GM21423 (cell line): ENCODE data around the gene CHRNA7.

ENCODE experiments used
- ATAC-seq: cut with Tn5 transposase; IDR thresholded peaks from one replicate; pipeline ENCODE4 v1.9.1; 2021; ENCODE audit warnings: mild to moderate bottlenecking, moderate library complexity; ENCODE audit not compliant: unreplicated experiment

Gene CHRNA7

GRCh38 chr15:32067115-32067514 is 36.8 kb downstream of the CHRNA7 start:
- ATAC-seq = no peak

- ATAC-seq = no peak
These were observed 59.6 kb downstream of the CHRNA7 start for GRCh38 chr15:32089851-32090359.

DNA sequence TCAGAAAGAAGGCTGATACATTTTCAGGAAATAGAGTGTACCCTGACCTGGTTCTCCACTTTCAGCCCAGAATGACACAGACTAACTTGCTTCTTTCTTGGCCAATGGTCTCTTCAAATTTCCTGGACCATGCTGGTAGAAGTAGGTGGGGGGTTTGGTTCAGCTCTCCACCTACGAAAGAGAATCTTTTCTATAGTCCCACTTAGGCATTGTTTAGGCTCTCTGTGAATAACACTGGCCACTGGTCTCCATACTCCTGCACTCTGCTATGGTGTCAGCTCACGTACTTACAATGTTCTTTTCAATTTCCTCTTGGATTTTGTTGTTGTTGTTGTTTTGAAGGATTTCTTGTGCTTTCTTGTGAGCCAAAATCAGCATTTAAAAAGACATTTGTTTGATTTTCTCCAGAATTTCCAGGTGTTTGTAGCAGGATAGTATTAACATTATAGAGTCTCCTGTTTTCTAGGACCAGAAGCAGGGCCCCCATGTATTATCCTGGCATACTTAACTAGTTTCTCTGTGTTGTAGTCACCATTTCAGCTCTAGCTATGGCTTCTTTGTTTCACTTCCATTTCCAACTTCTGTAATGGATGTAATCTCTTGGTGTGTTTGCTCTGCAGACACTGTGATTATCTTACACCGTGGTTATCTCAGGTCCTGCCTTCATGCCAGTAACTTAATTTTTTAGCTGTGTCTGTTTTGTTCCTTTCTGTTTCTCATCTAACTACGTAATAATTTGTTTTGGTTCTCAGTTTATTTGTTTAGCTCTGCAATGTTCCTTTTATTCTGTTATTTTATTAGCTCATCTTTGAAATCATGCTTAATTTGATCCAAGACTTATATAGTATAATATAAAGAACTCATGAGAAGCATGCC is 61.4 kb downstream of the CHRNA7 start:
- ATAC-seq = no peak

GRCh38 chr15:32096213-32096612 is 65.9 kb downstream of the CHRNA7 start:
- ATAC-seq = no peak

DNA sequence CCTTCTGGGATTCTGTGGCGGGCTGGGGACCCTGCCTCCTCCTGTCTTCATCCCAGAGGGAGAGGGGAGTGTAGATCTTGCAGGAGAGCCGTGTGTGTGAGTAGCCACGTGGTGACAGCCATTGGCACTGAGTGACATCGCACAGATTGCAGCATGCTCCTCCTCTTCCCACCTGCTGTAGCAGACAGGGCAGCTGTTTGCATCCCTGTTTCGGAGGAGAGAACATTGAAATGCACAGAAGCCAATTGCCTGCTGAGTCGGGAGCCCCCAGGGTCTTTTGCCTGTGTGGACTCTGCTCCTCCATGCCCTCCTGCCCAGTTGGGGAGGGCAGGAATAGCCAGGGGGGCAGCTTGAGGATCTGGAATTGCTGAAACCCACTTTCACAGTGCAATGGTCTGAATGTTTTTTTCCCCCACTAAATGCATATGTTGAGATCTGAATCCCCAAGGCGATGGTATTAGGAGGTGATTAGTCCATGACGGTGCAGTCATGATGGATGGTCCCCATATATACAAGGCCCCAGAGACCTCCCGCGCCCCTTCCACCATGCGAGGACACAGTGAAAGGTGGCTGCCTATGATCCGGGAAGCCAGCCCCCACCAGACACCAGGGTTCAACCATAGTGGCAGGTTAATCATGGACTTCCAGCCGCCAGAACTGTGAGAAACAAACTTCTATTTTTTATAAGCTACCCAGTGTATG is 66.8 kb downstream of the CHRNA7 start:
- no peak for ATAC-seq

GRCh38 chr15:32098033-32098432 is 67.7 kb downstream of the CHRNA7 start:
- no peak for ATAC-seq

GRCh38 chr15:32099097-32099785 is 68.9 kb downstream of the CHRNA7 start:
- no peak for ATAC-seq

- ATAC-seq = no peak
These were observed 69.8 kb downstream of the CHRNA7 start for GRCh38 chr15:32099956-32100684.

DNA sequence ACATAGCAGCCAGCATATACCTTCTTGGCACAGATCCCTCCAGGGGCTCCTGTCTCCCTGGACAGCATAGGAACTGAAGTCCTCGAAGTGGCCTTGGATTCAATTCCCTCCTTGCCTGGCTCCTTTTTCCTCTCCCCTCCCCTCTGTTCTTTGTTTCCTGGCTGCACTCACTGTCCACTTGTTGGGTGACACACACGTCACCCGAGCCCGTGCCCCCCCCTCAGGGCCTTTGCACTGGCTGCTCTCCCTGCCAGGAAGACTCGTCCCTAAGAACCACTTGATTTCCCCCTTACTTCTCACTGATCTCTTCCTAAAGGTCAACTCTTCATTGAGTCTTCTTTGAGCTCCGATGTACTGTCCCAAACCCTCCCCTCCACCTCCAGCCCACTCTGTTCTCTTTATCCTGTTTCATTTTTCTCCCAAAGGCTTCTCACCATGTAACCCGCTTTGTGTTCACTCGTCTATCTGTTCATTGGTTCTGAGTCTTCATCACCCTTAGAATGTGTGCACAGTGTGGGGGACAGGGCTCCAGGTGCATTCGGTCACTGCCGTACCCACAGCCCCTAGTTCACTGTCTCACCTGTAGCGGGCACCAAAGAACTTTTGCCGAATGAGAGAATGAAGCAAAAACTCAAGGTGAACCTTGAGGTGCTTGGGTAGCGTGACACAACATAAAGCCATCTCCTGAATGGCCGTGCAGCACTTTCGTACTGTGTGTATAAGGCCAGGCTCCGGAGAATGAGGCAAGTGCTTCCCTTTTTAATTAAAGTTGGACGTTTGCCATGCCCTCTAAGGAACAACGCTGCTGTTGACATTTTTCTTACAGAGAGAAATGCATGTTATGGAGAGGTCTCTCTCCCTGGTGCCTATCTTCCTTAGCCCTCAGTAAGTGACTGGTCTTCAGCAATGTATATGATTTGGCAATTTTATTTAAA is 74.0 kb downstream of the CHRNA7 start:
- ATAC-seq = no peak

GRCh38 chr15:32105258-32106241 is 75.2 kb downstream of the CHRNA7 start:
- ATAC-seq = no peak

GRCh38 chr15:32106401-32107381 is 76.4 kb downstream of the CHRNA7 start:
- no peak for ATAC-seq

GRCh38 chr15:32107477-32108080 is 77.3 kb downstream of the CHRNA7 start:
- ATAC-seq = no peak

- no peak for ATAC-seq
These were observed 78.3 kb downstream of the CHRNA7 start for GRCh38 chr15:32108661-32109060.

GRCh38 chr15:32112101-32112500 is 81.8 kb downstream of the CHRNA7 start:
- no peak for ATAC-seq

DNA sequence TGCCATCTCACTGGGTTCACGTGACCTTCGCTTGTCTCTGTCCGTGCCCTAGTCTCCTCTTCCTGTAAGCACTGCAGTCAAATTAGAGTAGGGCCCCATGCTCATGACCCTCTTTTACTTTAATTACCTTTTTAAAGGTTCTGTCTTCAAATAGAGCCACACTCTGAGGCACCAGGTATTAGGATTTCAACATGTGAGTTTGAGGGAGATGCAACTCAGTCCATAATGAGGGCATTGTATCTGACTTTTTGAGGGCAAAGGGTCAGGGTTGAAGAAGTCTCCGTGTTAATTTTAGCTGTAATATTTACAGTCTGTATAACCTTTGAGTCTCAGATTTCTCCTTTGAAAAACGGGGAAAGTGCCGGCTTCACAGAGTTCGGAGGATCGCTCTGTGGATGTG is 82.9 kb downstream of the CHRNA7 start:
- ATAC-seq = no peak

DNA sequence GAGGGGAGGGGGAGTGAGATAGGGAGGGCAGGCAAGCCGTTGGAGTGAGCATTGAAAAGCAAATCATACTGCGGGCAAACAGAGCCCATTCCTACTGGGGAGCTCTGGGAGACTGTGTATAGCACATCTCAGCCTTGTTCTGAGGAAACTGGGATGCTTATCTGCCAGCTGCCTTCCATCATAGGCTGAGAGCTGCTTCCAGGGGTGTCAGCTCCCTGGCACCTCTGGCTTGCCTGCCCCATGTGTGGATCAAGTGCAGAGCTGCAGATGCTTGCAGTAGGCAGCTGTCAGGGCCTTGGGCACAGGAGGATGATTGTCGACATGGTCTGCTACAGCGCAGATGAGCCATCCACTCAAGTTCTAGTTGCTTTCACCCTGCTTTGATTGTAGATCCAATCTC is 86.8 kb downstream of the CHRNA7 start:
- ATAC-seq = no peak

DNA sequence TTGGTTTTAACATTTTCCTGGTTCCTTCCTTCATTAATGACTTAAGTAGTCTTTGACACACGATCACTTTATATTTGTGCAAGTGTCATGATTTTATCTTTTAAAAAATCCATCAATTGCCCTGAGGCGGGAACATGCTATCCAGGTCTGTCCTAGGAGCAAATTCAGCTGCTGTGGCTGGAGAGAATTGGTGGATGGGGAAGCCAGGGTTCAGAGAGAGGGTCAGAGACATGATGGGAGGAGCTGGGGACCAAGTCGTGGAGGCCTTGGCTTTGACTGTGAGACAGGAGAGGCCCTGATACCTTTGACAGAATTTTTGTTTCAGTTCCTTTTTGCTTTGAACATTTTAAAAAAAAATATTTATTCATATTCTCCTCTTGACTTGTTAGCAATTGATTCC is 89.0 kb downstream of the CHRNA7 start:
- ATAC-seq = no peak
